Peyer's patch (tissue), 4 donors: Measurements from ENCODE around the gene FANCI.

Source experiments
- POLR2A ChIP-seq, 2 donors: fragments of 450-650 bp; IDR thresholded peaks; one replicate each; pipeline ENCODE4 v1.5.1; 2017; ENCODE audit warnings: antibody characterized with exemption in 2 of 2, mild to moderate bottlenecking in 2 of 2, moderate library complexity in 2 of 2
- TF ChIP-seq, protein P1 (sequence below), 6 experiments: fragments of 450-650 bp in 4 of 6; fragments of 200-600 bp in 2 of 6; sonication (generic) in 1 of 6; IDR thresholded peaks; one replicate each; pipeline ENCODE4 v1.5.1; 2017 to 2019; ENCODE audit warnings: antibody characterized with exemption in 6 of 6, mild to moderate bottlenecking in 3 of 6, moderate library complexity in 1 of 6

DNA sequence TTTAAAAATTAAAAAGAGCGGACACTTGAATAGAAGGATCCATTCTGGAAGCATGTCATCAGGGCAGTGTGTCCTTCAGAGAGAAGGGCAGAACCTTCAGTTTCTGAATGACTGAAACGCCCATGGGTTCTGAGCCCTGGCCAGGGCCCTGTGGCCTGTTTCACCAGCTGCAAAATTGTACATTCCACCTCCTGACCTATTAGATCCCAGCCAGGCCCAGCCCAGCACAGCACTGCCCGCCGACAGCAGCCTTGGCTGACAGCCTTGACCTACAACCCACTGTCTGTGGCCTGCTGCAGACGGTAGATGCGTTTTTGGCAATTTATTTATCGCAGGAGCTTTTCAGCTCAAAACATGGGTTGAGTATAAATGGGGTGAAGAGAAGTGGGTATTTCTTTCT lies 96.8 kb downstream of the FANCI start:
- TF ChIP-seq, protein P1, sequence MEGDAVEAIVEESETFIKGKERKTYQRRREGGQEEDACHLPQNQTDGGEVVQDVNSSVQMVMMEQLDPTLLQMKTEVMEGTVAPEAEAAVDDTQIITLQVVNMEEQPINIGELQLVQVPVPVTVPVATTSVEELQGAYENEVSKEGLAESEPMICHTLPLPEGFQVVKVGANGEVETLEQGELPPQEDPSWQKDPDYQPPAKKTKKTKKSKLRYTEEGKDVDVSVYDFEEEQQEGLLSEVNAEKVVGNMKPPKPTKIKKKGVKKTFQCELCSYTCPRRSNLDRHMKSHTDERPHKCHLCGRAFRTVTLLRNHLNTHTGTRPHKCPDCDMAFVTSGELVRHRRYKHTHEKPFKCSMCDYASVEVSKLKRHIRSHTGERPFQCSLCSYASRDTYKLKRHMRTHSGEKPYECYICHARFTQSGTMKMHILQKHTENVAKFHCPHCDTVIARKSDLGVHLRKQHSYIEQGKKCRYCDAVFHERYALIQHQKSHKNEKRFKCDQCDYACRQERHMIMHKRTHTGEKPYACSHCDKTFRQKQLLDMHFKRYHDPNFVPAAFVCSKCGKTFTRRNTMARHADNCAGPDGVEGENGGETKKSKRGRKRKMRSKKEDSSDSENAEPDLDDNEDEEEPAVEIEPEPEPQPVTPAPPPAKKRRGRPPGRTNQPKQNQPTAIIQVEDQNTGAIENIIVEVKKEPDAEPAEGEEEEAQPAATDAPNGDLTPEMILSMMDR (IDR thresholded peaks at IDR 0.05) = no peak
- no peak for TF ChIP-seq POLR2A (IDR thresholded peaks at IDR 0.05)
